ENCODE results near the gene CTRB1.

Gene CTRB1

GRCh38 chr16:75218256-75219076, at the start of gene CTRB1:
Gene CTRB1, plus strand, starts transcription at chr16:75218988. Its CDS starts 20 bp downstream, at chr16:75219008.
- DNase-seq, result no peak

GRCh38 chr16:75169899-75170405, 48.8 kb upstream of the CTRB1 start:
- DNase-seq, result no peak

- no peak for DNase-seq
These were observed 46.2 kb upstream of the CTRB1 start for GRCh38 chr16:75172578-75172977.

GRCh38 chr16:75175074-75175473, 43.7 kb upstream of the CTRB1 start:
- DNase-seq, result no peak

GRCh38 chr16:75176926-75177325, 41.9 kb upstream of the CTRB1 start:
- DNase-seq, result no peak

GRCh38 chr16:75179208-75179607, 39.6 kb upstream of the CTRB1 start:
- DNase-seq, result no peak

- no peak for DNase-seq
These were observed 37.2 kb upstream of the CTRB1 start for GRCh38 chr16:75181630-75182029.

- DNase-seq, result no peak
These were observed 29.8 kb upstream of the CTRB1 start for GRCh38 chr16:75188832-75189477.

- DNase-seq, result no peak
These were observed 29.0 kb upstream of the CTRB1 start for GRCh38 chr16:75189638-75190245.

- no peak for DNase-seq
These were observed 26.1 kb upstream of the CTRB1 start for GRCh38 chr16:75192606-75193264.

GRCh38 chr16:75193265-75193650, 25.5 kb upstream of the CTRB1 start:
- no peak for DNase-seq

- DNase-seq, result no peak
These were observed 24.9 kb upstream of the CTRB1 start for GRCh38 chr16:75193730-75194444.

GRCh38 chr16:75195811-75196790, 22.7 kb upstream of the CTRB1 start:
- no peak for DNase-seq

GRCh38 chr16:75196836-75197235, 22.0 kb upstream of the CTRB1 start:
- DNase-seq, result no peak

GRCh38 chr16:75197522-75198134, 21.2 kb upstream of the CTRB1 start:
- no peak for DNase-seq

GRCh38 chr16:75198135-75198600, 20.6 kb upstream of the CTRB1 start:
- no peak for DNase-seq

- DNase-seq, result peak; percentile 22
These were observed 16.7 kb upstream of the CTRB1 start for GRCh38 chr16:75202069-75202590.

- DNase-seq, result no peak
These were observed 15.7 kb upstream of the CTRB1 start for GRCh38 chr16:75203096-75203495.

- no peak for DNase-seq
These were observed 14.9 kb upstream of the CTRB1 start for GRCh38 chr16:75203667-75204409.

GRCh38 chr16:75204410-75204758, 14.4 kb upstream of the CTRB1 start:
- DNase-seq, result no peak
